ENCODE results near the gene MLH3.

DNA sequence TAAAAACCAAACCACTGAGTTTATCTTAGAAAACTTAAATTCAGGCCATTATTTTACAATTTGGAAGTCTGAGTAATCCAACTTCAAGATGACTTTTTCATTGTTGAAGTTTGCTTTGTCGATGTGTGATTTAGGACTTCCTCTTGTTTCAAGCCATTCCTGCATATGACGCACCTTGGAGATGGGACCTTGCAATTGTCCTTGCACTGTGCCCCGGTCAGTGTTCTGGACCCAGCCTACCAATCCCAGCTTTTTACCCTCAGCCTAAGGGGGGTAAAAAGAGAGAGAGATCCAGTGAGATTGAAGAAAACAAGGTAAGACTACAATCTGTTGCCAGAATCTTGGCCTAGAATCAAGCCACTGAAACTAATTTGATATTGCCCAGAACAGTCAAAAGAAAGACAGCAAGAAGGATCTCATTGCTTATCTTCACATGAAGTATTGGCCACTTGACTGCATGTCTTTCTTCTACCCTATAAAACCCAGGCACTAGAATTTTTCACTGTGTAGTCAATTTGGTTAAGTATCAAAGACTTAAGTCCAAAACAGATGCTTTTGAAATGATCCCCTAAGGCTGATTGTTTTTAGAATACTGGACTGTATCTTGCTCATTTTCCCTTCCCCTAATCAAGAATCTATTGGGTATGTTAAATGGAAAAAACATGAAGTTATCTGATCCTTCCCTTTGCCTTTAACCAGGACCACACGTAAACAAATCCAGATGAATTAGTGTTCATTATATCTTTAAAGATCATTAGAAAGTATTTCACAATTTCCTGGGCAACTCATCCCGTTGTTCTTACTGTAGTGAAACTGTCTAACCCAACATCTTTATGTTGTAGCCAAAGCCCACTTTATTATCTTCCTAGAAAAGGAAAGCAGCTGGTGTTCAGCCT lies 2.4 kb upstream of the MLH3 start:
- TF ChIP-seq, protein P1, sequence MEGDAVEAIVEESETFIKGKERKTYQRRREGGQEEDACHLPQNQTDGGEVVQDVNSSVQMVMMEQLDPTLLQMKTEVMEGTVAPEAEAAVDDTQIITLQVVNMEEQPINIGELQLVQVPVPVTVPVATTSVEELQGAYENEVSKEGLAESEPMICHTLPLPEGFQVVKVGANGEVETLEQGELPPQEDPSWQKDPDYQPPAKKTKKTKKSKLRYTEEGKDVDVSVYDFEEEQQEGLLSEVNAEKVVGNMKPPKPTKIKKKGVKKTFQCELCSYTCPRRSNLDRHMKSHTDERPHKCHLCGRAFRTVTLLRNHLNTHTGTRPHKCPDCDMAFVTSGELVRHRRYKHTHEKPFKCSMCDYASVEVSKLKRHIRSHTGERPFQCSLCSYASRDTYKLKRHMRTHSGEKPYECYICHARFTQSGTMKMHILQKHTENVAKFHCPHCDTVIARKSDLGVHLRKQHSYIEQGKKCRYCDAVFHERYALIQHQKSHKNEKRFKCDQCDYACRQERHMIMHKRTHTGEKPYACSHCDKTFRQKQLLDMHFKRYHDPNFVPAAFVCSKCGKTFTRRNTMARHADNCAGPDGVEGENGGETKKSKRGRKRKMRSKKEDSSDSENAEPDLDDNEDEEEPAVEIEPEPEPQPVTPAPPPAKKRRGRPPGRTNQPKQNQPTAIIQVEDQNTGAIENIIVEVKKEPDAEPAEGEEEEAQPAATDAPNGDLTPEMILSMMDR (IDR thresholded peaks at IDR 0.05) = no peak
- TF ChIP-seq POLR2A (IDR thresholded peaks at IDR 0.05) = no peak
